ENCODE data around the gene SFI1. TPM values are rescaled to one million over a fixed set of nuclear protein-coding genes. Genes with fewer than 3 reads are reported as not detected.
"Not testable (repeated sequence)": the region's sequence is repeated elsewhere in the genome, so short reads cannot be mapped to it uniquely, and the experiment has no call there.

SFI1 gene
- total RNA-seq, 1 donor from 2014 or later = 6.7 TPM

DNA sequence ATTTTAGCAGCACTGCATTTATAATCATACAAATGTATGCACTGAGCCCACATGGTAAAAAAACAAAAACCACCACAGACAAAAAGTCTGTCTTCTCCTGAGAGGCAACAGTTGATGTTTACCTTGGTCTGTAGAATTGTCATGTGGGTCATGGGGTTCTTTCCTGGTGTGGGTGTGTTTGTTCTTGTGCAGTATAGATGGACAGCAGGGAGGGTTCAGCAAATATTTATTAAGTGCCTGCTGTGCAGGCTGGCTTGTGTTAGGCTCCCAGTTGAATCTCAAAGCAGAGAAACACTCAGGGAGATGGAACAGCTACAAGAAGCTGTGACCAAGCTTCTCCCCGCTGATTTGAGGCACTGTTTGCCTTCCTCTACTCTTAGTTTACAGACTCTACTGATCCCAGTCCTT lies 83.5 kb downstream of the SFI1 start:
- no peak for ATAC-seq
- DNase-seq (ENCODE audit: missing footprints) = no peak

DNA sequence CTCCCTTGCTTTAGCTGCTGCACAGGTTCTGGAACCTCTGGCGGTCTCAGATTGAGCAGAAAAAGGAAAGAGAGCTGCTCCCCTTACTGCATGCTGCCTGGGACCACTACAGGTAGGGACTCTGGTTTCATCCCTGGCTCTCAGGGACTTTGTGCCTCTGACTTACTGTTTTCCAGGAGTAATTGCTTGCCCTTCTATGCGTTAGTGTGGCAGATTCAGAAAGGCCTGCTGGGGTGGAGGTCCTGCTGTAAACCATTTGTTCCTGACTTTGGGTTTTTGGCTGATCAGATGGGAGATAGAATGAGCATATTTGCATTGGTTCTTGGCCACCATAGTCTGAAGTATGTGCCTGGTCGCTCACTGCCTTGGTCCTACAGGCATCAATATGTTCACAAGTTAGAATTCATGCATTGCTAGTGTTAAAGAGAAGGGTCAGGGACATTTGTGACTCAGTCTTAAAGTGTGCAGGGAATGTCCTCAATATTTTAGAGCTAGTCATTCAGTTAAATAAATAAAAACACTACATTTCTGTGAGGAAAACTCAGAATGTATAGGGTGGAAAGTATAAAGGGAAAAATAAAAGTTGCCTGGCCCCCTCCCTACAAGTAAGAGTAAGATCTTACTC lies 87.6 kb downstream of the SFI1 start:
- no peak for DNase-seq (ENCODE audit: missing footprints)
- intact Hi-C loops (cut with DNase I) = no loop called here
- ATAC-seq = no peak

More for the DNA sequence above, 83.5 kb downstream of the SFI1 start:
- intact Hi-C loops (cut with DNase I) = no loop called here

DNA sequence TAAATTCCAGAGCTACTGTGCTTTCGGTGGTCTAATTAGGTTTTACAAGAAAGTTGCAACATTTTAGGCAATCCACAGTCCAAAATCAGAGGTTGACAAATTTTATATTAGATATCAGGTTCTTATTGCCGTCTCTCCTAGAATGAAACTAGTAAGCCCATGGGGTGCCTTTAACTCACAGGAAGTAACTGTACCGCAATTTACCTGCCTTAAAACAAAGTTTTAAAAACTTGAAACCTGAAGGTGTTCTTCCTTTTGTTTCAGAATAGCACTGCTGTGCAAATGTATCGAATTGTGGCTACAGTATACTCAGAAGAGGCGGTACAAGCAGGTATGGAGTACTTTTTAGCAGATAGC lies 88.4 kb downstream of the SFI1 start:
- intact Hi-C loops (cut with DNase I) = no loop called here
- DNase-seq (ENCODE audit: missing footprints) = no peak
- ATAC-seq = no peak

DNA sequence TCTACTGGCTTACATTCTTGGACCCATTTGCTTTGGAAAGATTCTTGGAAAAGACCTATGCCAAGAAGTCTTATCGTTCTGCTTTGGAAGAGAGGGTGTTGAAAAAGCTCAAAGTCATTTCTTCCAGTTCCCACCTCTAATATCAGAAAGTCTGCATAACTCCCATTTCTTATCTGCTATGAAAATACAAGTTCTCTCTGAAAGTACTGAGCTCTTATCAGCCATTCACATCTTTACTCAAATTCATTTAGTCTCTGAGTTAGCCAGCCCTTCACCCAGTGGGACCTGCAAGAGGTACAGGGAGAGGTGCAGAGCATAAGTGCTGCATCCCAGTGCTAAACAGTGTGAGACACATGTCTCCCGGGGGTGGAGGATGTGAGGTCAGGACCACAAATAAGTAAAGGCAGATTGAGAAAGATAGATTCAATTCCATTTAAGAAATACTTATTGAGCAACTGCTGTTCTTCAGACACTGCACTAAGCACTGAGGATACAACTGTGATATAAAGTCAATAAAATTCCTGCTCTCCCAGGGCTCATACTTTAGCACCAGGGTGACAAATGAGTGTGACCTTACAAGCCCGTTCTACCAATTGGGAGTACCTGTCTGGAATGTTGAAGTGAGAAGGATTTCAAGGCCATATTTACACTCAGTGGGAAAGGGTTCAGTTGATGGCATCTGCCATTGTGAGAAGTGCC lies 89.0 kb downstream of the SFI1 start:
- intact Hi-C loops (cut with DNase I) = no loop called here
- DNase-seq (ENCODE audit: missing footprints) = no peak
- no peak for ATAC-seq

DNA sequence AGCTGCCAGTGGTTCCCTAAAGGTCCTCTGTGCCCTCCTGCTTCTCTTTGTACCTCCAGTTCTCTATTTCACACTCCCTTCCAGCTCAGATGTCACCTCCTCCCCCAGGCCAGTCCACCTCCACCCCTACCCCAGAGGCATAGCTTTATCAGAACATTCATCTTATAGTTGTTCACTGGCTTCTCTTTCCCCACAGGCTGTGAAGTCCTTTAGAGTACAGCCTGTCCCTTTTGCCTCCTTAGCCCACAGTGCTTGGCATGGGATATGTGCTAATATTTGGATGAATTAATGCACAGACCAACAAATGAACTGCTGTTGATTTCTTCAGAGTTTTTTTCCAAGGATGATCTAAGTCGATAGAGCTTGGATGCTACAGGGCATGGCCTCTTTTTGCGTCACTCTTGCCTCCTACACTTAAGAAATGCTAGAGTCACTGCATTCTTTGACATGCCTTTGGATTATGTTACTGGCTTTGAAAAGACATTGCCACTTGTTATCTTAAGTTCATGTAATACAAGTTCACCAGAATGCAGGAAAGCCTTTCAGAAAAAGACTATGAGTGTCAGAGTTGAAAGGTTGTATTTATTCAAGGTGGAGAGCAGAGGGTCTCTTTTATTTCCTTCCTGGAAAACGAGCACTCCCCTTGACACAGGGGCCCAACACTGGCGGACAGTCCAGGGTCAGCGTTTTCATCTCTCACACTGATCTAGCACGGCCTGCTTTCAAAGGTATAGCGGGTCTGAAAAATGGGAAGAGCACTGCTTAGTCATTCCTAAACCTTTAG lies 90.0 kb downstream of the SFI1 start:
- DNase-seq (ENCODE audit: missing footprints) (no peak), ATAC-seq (peak; percentile 28)
- intact Hi-C loops (cut with DNase I) = no loop called here

DNA sequence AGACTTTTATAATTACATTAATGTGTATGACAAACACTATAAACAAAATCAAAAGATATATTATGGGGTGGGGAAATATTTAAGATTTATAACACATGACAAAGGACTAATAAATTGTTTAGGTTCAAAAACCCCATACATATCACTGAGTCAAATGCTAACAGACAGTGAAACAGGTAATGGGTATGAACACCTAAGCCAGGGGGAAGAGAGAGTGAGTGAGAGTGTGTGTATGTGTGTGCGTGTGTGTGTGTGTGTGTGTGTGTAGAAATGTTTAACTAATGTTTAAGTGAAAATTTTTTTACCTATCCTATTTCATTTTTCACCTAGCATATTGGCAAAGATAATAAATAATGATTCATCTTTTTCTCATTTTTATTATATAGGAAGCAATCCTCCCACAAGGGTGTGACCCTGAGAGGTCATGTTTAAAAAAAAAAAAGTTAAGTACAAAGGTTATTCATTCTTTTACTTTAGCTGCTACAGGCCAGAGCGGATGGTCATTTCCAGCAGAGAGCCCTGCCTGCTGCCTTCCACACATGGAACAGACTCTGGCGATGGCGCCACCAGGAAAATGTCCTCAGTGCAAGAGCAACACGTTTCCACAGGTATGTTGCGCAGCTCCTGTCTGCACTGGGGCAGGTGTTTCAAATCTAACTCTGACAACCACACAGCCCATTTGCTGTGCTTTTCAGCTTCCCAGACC lies 92.8 kb downstream of the SFI1 start:
- DNase-seq (ENCODE audit: missing footprints) = no peak
- no peak for ATAC-seq
- intact Hi-C loops (cut with DNase I) = no loop called here

DNA sequence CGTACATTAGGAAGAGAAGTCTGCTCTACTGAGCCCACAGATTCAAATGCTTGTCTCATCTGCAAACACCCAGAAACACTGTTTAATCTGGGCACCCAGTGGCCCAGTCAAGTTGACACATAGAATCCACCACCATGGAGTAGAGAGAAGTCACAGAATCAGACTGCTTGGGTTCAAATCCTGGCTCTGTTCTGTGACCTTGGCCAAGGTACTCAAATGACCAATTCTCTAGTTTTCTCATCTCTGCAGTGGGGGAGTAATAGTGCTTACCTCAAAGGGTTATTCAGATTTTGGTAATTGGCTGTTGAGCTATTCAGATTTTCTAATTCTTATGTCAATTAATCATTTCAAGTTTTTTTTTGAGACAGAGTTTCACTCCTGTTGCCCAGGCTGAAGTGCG lies 93.8 kb downstream of the SFI1 start:
- ATAC-seq; DNase-seq (ENCODE audit: missing footprints); intact Hi-C loops (cut with DNase I): not testable (repeated sequence)

DNA sequence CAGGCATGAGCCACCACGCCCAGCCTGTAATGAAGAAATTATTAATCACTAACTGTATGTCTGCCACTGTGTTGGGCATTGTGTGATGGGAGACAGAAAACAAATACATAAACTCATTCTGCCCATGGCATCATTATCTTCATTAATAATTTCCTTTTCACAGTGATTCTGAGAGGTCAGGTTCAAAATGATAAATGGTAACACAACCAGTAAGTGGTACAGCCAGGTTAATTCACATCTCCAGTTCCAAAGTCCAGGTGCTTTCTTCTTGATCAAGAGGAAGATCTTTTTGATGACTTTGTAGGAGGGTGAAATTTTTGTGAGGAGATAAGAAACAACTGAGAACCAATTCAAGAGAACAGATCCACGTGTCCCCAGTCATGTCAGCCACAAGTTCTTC lies 98.9 kb downstream of the SFI1 start:
- intact Hi-C loops (cut with DNase I) = no loop called here
- ATAC-seq = no peak
- DNase-seq (ENCODE audit: missing footprints) = no peak

DNA sequence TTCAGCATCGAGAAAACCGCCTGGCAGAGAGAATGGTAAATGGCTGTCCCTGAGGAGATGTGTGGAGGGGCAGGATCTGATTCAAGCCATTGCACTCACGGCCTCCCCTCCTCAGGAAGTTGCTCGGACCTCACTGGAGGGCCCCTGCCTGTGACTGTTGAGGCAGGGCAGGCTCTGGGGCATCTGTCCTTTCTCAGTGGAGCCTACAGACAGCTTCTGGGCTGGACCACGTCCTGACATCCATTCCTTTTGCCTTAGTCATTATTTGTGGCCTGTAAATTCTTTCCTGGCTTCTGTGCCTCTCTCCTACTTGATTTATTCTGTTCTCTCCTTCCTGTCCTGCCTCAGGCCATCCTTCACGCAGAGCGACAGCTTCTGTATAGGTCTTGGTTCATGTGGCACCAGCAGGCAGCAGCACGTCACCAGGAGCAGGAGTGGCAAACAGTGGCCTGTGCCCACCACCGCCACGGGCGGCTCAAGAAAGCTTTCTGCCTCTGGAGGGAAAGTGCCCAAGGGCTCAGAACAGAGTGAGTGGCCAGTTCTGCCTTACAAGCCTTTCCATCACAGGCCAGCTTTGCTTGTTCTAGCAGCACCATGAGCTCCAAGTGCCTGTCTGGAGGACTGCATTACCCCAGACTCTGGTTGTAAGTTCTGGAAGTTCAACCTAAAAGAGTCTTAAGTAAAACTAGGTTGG lies 106.1 kb downstream of the SFI1 start:
- intact Hi-C loops (cut with DNase I) = no loop called here
- ATAC-seq = peak; percentile 77
- DNase-seq (ENCODE audit: missing footprints) = no peak

DNA sequence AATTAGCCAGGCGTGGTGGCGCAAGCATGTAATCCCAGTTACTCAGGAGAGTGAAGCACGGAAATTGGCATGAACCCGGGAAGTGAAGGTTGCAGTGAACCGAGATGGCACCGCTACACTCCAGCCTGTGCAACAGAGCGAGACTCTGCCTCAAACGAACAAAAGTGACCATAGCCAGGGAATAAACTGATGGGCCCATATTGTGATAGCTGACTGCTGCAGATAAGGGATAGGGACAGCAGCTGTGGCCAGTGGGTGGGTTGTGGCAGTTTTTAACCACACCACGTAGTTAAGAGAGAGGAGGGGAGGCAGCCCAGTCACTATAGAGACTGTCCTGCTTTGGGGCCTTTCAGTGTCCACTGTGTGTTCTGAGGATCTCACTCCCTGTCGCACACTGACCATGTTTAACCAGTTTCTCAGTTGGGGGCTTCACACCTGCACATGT lies 106.8 kb downstream of the SFI1 start:
- DNase-seq (ENCODE audit: missing footprints) (no peak), ATAC-seq (no peak)
- intact Hi-C loops (cut with DNase I) = no loop called here

DNA sequence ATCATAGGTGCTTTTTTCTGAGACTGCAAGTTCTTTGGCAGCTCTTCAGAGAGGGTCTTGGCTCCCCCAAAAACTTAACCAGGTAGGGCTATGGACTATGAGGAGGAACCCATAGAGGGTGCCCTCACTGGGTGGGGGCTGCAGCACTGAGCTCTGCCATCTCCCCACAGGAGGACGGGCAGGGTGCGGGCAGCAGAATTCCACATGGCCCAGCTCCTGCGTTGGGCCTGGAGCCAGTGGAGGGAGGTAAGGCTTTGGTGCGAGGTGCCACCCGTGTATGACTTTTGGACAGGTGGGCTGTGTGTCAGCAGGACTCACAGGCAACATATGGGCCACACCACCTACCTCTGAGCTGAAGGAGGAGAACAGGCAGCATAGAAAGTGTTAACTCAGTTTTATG lies 107.2 kb downstream of the SFI1 start:
- no peak for ATAC-seq
- DNase-seq (ENCODE audit: missing footprints) = no peak
- intact Hi-C loops (cut with DNase I) = no loop called here

DNA sequence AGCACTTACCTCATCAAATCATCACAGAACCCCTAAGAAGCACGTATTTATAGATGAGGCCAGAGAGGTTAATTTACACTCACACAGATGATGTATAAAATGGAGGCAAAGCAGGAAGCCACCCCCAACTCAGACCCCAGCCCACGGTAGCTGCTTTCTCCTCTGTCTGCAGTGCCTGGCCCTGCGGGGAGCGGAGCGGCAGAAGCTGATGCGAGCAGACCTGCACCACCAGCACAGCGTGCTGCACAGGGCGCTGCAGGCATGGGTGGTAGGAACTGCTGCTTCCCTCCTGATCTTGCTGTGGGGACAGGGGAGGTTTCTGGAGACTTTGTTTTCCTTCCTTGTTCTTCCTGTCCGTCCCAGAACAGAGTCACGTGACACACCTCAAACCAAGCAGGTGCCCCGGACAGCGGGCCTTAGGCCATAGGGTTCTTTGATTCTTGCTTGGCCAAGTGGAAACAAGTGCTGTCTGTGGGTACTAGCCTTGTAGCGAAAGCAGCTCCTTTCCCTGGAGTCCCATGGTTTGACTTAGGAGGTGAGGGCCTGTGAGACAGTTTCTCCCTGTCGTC lies 107.9 kb downstream of the SFI1 start:
- DNase-seq (ENCODE audit: missing footprints) (no peak), ATAC-seq (no peak)
- intact Hi-C loops (cut with DNase I) = no loop called here

DNA sequence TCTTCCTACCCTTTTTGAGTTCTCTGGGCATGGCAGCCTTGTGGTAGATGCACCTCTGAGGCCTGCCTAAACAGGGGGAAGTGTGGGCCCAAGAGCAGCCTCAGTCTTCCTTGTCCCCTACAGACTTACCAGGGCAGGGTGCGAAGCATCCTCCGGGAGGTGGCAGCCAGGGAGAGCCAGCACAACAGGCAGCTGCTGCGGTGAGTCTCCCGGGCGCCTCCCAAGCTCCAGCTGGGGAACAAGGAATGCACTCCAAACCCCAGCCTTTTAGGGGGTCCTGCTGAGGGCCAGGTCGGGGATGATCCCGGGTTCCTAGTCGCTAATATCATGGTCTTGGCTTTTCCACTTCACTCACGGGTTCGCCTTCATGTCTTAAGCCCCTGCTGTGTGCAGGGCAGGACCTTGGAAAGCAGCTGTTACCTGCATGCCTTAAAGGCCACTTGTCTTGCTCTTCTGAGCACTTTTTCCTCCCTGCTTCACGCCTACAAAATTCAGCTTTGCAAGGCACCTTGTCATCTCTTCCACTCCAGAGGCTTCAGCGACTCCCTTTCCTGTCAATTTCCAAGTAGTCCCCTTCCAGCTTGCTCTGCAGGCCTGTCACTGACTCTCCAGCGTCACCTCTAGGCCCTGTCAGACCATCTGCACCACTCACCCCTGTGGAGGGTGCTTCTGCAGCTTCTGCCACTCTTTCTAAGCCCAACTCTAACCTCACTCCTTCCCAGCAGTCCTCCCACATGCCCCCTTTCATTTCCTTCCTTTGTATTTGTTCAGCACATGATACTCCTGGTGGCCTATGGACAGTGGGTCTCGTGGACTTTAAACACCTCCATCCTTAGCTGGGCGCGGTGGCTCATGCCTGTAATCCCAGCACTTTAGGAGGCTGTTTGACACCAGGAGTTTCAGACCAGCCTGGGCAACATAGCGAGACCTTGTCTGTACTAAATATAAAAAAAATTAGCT lies 108.7 kb downstream of the SFI1 start:
- intact Hi-C loops (cut with DNase I) = no loop called here
- no peak for ATAC-seq
- DNase-seq (ENCODE audit: missing footprints) = no peak

DNA sequence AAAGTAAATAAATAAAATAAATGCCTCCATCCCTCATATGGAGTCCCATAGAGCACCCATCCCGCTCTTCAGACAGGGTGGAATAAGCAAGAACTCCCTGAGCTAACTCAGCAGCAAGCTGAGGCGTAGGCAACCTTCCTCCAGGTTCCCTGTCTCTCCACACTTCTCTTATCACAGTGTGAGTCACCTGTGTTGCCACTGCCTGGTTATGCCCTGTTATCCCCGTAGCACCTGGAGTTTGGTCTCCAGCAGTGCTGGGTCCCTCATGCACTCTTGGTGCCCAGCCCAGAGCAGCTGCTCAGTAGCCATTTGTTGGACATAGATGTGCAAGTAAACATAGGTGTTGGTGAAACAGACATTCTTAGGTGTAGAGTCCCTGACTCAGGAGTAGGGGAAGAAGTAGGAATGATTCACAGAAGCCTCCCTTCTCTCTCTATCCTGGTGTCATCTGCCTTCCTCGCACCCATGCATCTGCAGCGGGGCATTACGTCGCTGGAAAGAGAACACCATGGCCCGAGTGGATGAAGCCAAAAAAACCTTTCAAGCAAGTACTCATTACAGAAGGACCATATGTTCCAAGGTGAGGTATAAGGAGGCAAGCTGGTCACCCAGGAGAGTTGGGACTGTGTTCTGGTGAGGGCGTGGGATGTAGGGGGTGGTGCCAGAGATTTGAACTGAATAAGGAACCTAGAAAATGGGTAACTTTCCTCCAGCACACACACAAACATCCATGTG lies 109.7 kb downstream of the SFI1 start:
- DNase-seq (ENCODE audit: missing footprints) = no peak
- ATAC-seq = no peak
- intact Hi-C loops (cut with DNase I) = no loop called here

DNA sequence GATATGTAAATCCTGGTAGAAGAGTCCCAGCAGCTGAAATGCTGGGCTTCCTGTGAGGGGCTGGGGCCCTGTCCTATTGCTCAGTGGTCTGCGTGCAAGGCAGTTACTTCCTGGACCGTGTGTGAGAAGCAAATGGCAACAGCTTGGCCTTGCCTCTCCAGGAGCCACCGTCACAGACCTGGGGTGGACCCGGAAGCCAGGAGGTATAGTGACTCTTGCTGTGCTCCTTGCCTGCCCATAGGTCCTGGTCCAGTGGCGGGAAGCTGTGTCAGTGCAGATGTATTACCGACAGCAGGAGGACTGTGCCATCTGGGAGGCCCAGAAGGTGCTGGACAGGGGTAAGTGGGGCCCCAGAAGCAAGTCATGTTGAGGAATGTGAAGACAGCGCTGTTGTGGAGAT lies 111.4 kb downstream of the SFI1 start:
- intact Hi-C loops (cut with DNase I) = no loop called here
- DNase-seq (ENCODE audit: missing footprints) (no peak), ATAC-seq (no peak)

DNA sequence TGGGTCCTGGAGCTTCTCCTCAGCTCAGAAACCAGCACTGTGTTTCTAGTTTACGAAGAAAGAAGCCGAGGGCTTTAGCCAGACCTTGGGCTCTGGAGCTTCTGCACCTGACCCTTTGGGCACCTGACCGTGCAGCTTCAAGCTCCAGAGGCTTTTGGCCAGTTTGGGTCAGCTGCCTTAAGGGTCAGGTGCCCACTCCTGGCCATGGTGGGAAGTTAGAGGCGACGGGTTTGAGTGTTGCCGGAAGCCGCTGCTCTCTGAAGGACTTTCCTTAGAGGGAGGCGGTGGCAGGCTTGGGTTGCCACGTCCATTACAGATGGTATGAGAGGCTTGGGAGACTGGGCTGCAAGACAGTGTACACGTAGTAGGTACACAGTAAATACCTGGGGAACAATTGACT lies 113.4 kb downstream of the SFI1 start:
- DNase-seq (ENCODE audit: missing footprints) (no peak), ATAC-seq (no peak)
- intact Hi-C loops (cut with DNase I) = no loop called here

DNA sequence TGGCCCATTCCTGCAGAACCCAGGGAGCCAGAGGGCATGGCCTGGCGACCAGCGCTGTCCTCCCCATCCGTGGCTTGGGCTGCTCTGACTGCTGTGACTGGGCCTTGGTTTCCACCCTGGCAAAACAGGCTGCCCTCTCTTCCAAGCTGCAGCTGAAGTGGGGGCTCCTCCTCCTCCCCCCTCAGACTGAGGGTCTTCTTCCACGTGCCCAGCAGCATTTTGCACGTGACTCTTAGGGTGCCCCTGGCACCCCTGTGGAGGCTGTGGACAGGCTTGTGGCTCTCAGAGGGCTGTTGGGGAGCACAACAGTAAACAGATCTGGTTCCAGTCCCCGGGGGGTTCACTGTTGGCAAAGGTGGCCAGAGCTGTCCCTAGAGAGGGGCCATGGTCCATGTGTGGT lies 114.3 kb downstream of the SFI1 start:
- DNase-seq (ENCODE audit: missing footprints) = no peak
- intact Hi-C loops (cut with DNase I) = no loop called here
- no peak for ATAC-seq
